Measurements from ENCODE around the gene SIGLEC9. TPM values are rescaled to one million over a fixed set of nuclear protein-coding genes. Genes with fewer than 3 reads are reported as not detected.

Gene SIGLEC9
- polyA plus RNA-seq, 4 donors, result 0.97 to 2.3 (median 1.3) TPM

DNA sequence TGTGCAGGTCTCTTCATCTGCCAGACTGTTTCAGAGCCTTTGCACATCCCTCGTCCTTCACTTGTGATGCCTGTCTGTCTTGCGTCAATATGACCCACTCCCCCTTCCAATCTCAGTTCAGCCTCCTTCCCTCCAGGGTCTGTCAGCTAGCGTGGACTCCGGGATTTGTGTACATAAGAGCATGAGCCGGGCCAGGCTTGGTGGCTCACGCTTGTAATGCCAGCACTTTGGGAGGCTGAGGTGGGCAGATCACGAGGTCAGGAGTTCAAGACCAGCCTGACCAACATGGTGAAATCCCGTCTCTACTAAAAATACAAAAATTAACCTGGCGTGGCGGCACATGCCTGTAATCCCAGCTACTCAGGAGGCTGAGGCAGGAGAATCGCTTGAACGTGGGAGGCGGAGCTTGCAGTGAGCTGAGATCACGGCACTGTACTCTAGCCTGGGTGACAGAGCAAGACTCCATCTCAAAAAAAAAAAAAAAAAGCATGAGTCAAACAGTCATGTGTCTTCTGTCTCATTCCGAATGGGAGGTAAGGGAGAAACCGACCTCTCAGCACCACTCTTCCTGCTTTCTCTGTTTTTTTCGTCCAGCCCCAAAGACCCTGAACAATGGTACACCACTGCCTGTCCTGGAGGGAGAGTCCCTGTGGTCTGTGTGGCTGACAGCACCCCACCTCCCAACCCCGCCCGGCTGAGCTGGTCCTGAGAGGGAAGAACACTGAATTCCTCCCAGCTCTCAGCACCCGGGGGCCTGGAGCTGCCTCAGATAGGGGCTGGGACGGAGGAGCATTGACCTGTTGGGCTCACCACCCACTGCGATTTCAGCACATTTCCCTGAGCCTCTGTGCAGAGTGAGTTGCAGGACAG lies 2.4 kb upstream of the SIGLEC9 start:
- no peak for DNase-seq (ENCODE audit: low read depth in 4 of 4, low spot score in 3 of 4)

GRCh38 chr19:51123381-51123800 lies 1.3 kb upstream of the SIGLEC9 start:
- no peak for DNase-seq (ENCODE audit: low read depth in 4 of 4, low spot score in 3 of 4)

GRCh38 chr19:51123802-51124201 lies 904 bp upstream of the SIGLEC9 start:
- DNase-seq (ENCODE audit: low read depth in 4 of 4, low spot score in 3 of 4), result no peak

DNA sequence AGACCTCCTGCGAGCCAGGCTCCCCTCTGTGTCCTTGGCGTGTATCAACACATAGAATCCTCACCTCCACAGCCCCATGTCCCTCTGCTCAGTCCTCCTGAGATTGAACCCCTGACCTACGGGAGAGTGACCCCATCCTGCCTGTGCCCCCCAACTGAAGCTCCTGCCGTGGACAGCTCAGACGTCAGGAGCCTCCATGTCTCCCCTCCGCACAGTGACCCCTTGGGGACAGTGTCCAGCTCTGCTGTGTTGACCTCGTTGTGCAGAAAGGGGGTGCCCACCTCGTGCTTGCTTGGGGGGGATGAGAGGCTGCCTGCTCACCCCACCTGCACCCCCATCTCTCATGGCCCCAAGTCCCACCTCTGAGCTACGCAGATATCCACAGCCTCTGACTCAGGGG lies 490 bp upstream of the SIGLEC9 start:
- DNase-seq (ENCODE audit: low read depth in 4 of 4, low spot score in 3 of 4), result no peak

GRCh38 chr19:51125421-51126075 lies 842 bp downstream of the SIGLEC9 start:
- no peak for DNase-seq (ENCODE audit: low read depth in 4 of 4, low spot score in 3 of 4)

- DNase-seq (ENCODE audit: low read depth in 4 of 4, low spot score in 3 of 4), result no peak
These were observed 2.3 kb downstream of the SIGLEC9 start for GRCh38 chr19:51127032-51127431.

- no peak for DNase-seq (ENCODE audit: low read depth in 4 of 4, low spot score in 3 of 4)
These were observed 3.0 kb downstream of the SIGLEC9 start for GRCh38 chr19:51127755-51128154.

- no peak for DNase-seq (ENCODE audit: low read depth in 4 of 4, low spot score in 3 of 4)
These were observed 3.5 kb downstream of the SIGLEC9 start for GRCh38 chr19:51128227-51128626.

- DNase-seq (ENCODE audit: low read depth in 4 of 4, low spot score in 3 of 4), result no peak
These were observed 5.0 kb downstream of the SIGLEC9 start for GRCh38 chr19:51129716-51130115.

- DNase-seq (ENCODE audit: low read depth in 4 of 4, low spot score in 3 of 4), result no peak
These were observed 7.3 kb downstream of the SIGLEC9 start for GRCh38 chr19:51131780-51132680.

GRCh38 chr19:51135004-51135403 lies 10.3 kb downstream of the SIGLEC9 start:
- DNase-seq (ENCODE audit: low read depth in 4 of 4, low spot score in 3 of 4), result no peak

GRCh38 chr19:51135986-51136762 lies 11.5 kb downstream of the SIGLEC9 start:
- DNase-seq (ENCODE audit: low read depth in 4 of 4, low spot score in 3 of 4), result no peak

- no peak for DNase-seq (ENCODE audit: low read depth in 4 of 4, low spot score in 3 of 4)
These were observed 12.3 kb downstream of the SIGLEC9 start for GRCh38 chr19:51136851-51137551.

GRCh38 chr19:51137792-51138425 lies 13.2 kb downstream of the SIGLEC9 start:
- DNase-seq (ENCODE audit: low read depth in 4 of 4, low spot score in 3 of 4), result no peak

DNA sequence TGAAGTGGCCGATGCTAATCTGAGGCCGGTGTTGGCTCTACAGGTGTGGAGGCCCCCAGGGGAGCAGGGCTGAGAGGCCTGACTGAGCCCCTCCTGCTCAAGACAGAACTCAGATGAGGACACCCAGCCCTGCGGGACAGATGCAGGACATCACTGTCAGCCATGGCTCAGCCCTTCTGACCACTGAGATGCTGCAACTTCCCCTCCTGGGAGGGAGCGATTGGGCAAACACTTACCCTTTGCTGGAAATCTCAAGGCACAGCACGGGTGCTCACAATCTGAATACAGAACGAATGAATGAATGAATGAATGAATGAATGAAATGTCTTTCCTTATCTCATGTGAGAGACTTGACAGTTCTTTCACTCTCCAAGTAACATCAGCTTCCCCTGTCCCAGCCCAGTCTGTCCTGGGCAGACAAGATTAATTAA lies 13.9 kb downstream of the SIGLEC9 start:
- no peak for DNase-seq (ENCODE audit: low read depth in 4 of 4, low spot score in 3 of 4)

GRCh38 chr19:51139299-51140014 lies 14.8 kb downstream of the SIGLEC9 start:
- no peak for DNase-seq (ENCODE audit: low read depth in 4 of 4, low spot score in 3 of 4)

DNA sequence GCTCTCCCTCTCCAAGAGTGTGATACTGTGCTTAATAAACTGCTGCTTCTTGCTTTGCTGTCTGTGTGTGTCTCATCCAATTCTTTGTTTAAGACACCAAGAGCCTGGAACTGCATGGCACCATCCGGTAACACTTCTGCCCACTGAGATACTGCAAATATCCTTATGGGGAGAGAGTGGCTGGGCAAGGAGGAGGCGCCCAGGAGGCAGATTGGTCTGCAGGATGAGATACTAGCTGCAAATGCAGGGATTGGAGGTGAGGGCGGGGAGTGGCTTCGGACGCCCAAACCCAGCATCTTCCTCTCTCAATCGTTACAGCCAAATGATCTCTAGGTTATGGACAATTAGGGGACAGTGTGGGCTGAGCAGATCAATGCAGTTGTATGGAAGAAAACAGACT lies 15.7 kb downstream of the SIGLEC9 start:
- DNase-seq (ENCODE audit: low read depth in 4 of 4, low spot score in 3 of 4), result no peak

GRCh38 chr19:51141181-51141580 lies 16.5 kb downstream of the SIGLEC9 start:
- DNase-seq (ENCODE audit: low read depth in 4 of 4, low spot score in 3 of 4), result no peak
